K562 (cell line): ENCODE results near the gene BRME1. TPM values are rescaled to one million over a fixed set of nuclear protein-coding genes. Genes with fewer than 3 reads are reported as not detected.

Experiments
- CEBPZ ChIP-seq: fragments of 150-350 bp; IDR thresholded peaks from 2 replicates; pipeline ENCODE4 v1.6.1; 2014; ENCODE audit warnings: low read depth, mild to moderate bottlenecking, low read length, borderline replicate concordance
- ESRRA ChIP-seq: fragments of 450-650 bp; IDR thresholded peaks from 2 replicates; pipeline ENCODE4 v1.6.1; 2014; ENCODE audit warnings: low read depth, mild to moderate bottlenecking, moderate library complexity, borderline replicate concordance
- ESRRB ChIP-seq: fragments of 250-450 bp; sonication (Bioruptor Pico); IDR thresholded peaks from 2 replicates; pipeline ENCODE4 v1.5.0; 2020; ENCODE audit warnings: mild to moderate bottlenecking, moderate library complexity, borderline replicate concordance
- FOXJ2 ChIP-seq: fragments of 200-800 bp; sonication (Bioruptor generic); IDR thresholded peaks from 2 replicates; pipeline ENCODE4 v1.6.1; 2016; ENCODE audit warnings: missing genetic modification characterization, missing compliant biosample characterization
- KDM5B ChIP-seq: fragments of 200-600 bp; sonication (generic); IDR thresholded peaks from 2 replicates; pipeline ENCODE4 v1.6.1; 2012; ENCODE audit warnings: low read depth, mild to moderate bottlenecking, moderate library complexity, low read length, control low read depth, inconsistent platforms; ENCODE audit not compliant: insufficient replicate concordance
- MITF ChIP-seq: IDR thresholded peaks from 2 replicates; pipeline ENCODE4 v1.6.1; 2014; ENCODE audit warnings: antibody characterized with exemption
- POLR2A ChIP-seq: fragments of 450-650 bp; conservative IDR thresholded peaks from 2 replicates; pipeline ENCODE4 v1.6.1; 2016
- RFX1 ChIP-seq: fragments of 450-650 bp; IDR thresholded peaks from 2 replicates; pipeline ENCODE4 v1.6.1; 2016; ENCODE audit warnings: mild to moderate bottlenecking, moderate library complexity
- STAG1 ChIP-seq: sonication (generic); formaldehyde crosslinking; IDR thresholded peaks from 2 replicates; pipeline ENCODE4 v1.5.0; 2020; ENCODE audit warnings: missing genetic modification reagents, borderline replicate concordance
- TFAP4 ChIP-seq: sonication (generic); formaldehyde crosslinking; IDR thresholded peaks from 2 replicates; pipeline ENCODE4 v1.8.0; 2022; ENCODE audit warnings: missing genetic modification reagents, mild to moderate bottlenecking, moderate library complexity, borderline replicate concordance
- polyA plus RNA-seq, 8 experiments: library from polyadenylated mRNA; depleted of rRNA in 4 of 8; stranded (reverse) in 5 of 8; unstranded in 3 of 8; fragments of >200 nt; fragmentation: Nextera tagmentation in 2 of 8; fragmentation: Illumina TruSeq in 1 of 8; extraction: Ambion mirVana in 2 of 8; extraction: Trizol in 1 of 8; gene quantifications; 2 replicates each; pipeline versions ENCODE4 v1.2.1 to v1.2.3, GENCODE V29; 2011 to 2014; ENCODE audit warnings: inconsistent platforms in 1 of 8, missing spikeins in 1 of 8
- total RNA-seq, 7 experiments: library from RNA; depleted of rRNA in 6 of 7; stranded (reverse); fragments of >200 nt in 6 of 7; fragmentation: Illumina TruSeq in 2 of 7; extraction: Trizol in 2 of 7; gene quantifications; 2 replicates each; pipeline versions ENCODE4 v1.2.1 to v1.2.3, GENCODE V29; 2011 to 2021; ENCODE audit warnings: low replicate concordance in 1 of 7
- TF ChIP-seq, protein P1 (sequence below): fragments of 450-650 bp; IDR thresholded peaks from 2 replicates; pipeline ENCODE4 v1.6.1; 2016
- TF ChIP-seq, protein P2 (sequence below): fragments of 450-650 bp; formaldehyde crosslinking; IDR thresholded peaks from 2 replicates; pipeline ENCODE4 v1.4.0; 2022; ENCODE audit warnings: missing genetic modification characterization
- TF ChIP-seq, protein P3 (sequence below): sonication (generic); formaldehyde crosslinking; IDR thresholded peaks from 2 replicates; pipeline ENCODE4 v1.8.0; 2023; ENCODE audit warnings: mild to moderate bottlenecking, missing genetic modification reagents

The BRME1 gene
- total and polyA plus RNA-seq, 9 of the 15 experiments (the other 6 are each of a cell fraction or from before 2014, with no cell fraction given), result 0.75 to 6.1 (median 3.6) TPM

GRCh38 chr19:13849991-13850909, 55.7 kb downstream of the BRME1 start (continued):
- TF ChIP-seq KDM5B (peak; percentile 19), STAG1 (no peak), FOXJ2 (peak; percentile 99), CEBPZ (no peak), TFAP4 (peak; percentile 72; the same call in 1 of the 2 replicates), ESRRA (peak; percentile 54; the same call in 1 of the 2 replicates), ESRRB (CRISPR knock-in tag) (no peak), MITF (peak; percentile 78), RFX1 (peak; percentile 90), POLR2A (peak; percentile 52)
- TF ChIP-seq, protein P1, sequence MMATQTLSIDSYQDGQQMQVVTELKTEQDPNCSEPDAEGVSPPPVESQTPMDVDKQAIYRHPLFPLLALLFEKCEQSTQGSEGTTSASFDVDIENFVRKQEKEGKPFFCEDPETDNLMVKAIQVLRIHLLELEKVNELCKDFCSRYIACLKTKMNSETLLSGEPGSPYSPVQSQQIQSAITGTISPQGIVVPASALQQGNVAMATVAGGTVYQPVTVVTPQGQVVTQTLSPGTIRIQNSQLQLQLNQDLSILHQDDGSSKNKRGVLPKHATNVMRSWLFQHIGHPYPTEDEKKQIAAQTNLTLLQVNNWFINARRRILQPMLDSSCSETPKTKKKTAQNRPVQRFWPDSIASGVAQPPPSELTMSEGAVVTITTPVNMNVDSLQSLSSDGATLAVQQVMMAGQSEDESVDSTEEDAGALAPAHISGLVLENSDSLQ, result peak; percentile 16; the same call in 1 of the 2 replicates
- TF ChIP-seq, protein P2, sequence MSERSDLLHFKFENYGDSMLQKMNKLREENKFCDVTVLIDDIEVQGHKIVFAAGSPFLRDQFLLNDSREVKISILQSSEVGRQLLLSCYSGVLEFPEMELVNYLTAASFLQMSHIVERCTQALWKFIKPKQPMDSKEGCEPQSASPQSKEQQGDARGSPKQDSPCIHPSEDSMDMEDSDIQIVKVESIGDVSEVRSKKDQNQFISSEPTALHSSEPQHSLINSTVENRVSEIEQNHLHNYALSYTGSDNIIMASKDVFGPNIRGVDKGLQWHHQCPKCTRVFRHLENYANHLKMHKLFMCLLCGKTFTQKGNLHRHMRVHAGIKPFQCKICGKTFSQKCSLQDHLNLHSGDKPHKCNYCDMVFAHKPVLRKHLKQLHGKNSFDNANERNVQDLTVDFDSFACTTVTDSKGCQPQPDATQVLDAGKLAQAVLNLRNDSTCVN, result no peak
- TF ChIP-seq, protein P3, sequence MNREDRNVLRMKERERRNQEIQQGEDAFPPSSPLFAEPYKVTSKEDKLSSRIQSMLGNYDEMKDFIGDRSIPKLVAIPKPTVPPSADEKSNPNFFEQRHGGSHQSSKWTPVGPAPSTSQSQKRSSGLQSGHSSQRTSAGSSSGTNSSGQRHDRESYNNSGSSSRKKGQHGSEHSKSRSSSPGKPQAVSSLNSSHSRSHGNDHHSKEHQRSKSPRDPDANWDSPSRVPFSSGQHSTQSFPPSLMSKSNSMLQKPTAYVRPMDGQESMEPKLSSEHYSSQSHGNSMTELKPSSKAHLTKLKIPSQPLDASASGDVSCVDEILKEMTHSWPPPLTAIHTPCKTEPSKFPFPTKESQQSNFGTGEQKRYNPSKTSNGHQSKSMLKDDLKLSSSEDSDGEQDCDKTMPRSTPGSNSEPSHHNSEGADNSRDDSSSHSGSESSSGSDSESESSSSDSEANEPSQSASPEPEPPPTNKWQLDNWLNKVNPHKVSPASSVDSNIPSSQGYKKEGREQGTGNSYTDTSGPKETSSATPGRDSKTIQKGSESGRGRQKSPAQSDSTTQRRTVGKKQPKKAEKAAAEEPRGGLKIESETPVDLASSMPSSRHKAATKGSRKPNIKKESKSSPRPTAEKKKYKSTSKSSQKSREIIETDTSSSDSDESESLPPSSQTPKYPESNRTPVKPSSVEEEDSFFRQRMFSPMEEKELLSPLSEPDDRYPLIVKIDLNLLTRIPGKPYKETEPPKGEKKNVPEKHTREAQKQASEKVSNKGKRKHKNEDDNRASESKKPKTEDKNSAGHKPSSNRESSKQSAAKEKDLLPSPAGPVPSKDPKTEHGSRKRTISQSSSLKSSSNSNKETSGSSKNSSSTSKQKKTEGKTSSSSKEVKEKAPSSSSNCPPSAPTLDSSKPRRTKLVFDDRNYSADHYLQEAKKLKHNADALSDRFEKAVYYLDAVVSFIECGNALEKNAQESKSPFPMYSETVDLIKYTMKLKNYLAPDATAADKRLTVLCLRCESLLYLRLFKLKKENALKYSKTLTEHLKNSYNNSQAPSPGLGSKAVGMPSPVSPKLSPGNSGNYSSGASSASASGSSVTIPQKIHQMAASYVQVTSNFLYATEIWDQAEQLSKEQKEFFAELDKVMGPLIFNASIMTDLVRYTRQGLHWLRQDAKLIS (CRISPR knock-in tag), result no peak
